ENCODE data around the gene RUVBL2.

The RUVBL2 gene

DNA sequence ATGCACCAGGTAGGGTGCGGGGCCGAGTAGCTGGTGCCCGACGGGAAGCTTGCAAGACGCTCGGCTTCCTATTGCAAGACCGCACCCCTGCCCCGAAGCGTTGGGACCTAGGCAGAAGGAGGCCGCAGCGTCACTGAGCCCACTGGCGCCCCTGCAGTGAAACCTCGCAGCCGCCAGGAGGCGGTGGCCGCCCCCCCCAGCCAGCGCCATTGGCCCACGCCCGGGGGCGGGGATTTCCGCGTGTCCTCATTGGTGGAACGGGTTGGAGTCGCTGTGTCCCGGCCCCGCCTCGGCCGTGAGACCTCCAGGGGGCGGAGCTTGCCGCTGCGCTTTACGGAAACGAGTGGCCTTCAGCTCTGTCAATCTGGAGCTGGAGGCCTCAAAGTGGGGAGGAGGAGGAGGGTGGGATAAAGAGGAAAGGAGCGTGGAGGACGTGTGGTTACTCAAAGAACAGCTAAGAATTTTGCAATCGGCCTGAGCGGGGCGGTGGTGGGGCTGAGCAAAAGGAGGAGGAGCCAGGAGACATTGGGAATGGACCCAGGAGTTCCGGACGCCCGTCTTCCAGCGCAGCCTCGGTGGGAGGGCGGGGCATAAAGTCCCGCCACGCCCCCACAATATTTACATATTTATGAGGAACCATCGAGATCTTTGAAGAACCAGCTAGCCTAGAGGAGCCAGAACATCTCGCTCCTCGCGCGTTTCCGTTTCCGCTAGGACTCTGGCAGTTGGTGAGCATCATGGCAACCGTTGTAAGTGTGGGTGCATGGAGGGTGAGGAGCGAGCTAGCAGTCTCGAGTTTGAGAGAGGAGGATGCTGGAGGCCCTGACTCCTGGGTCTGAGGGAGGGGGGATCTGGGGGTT lies at the start of gene RUVBL2, which contains the start of gene GYS1:
TSS of gene RUVBL2 (plus strand) at position 713 of the 860 bp plus-strand sequence. CDS start at position 738, 25 bp downstream.
TSS of gene GYS1 (minus strand) at position 135 of the 860 bp plus-strand sequence. CDS start 197 bp downstream, outside the sequence.
- DNase-seq, result peak; percentile 98

- DNase-seq, result no peak
Observed at GRCh38 chr19:48945415-48945814, 48.3 kb upstream of the RUVBL2 start.

GRCh38 chr19:48945817-48946216 lies 47.9 kb upstream of the RUVBL2 start:
- no peak for DNase-seq

- no peak for DNase-seq
Observed at GRCh38 chr19:48946463-48947257, 47.0 kb upstream of the RUVBL2 start.

GRCh38 chr19:48947258-48947542 lies 46.5 kb upstream of the RUVBL2 start:
- DNase-seq, result no peak

- DNase-seq, result no peak
Observed at GRCh38 chr19:48950159-48950558, 43.5 kb upstream of the RUVBL2 start.

GRCh38 chr19:48950830-48951519 lies 42.7 kb upstream of the RUVBL2 start:
- DNase-seq, result no peak

- no peak for DNase-seq
Observed at GRCh38 chr19:48953141-48953540, 40.5 kb upstream of the RUVBL2 start.

DNA sequence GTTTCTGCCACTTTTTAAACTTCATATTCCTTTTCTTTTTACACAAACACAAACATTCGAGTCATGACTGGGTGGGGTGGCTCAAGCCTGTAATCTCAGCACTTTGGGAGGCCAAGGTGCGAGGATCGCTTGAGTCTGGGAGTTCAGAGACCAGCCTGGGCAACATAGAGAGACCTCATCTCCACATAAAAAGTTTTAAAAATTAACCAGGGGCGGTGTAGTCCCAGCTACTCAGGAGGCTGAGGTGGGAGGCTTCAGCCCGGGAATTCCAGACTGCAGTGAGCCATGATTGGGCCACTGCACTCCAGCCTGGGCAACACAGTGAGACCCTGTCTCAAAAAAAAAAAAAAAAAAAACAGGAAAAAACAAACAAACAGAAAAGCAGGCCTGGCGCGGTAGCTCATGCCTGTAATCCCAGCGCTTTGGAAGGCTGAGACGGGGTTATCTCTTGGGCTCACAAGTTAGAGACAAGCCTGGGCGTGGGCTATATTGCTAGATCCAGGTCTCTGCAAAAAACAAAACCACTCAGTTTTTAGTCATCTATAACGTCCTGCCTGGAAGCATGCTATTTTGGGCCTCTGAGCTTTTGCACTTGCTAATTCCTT lies 39.6 kb upstream of the RUVBL2 start:
- no peak for DNase-seq

DNA sequence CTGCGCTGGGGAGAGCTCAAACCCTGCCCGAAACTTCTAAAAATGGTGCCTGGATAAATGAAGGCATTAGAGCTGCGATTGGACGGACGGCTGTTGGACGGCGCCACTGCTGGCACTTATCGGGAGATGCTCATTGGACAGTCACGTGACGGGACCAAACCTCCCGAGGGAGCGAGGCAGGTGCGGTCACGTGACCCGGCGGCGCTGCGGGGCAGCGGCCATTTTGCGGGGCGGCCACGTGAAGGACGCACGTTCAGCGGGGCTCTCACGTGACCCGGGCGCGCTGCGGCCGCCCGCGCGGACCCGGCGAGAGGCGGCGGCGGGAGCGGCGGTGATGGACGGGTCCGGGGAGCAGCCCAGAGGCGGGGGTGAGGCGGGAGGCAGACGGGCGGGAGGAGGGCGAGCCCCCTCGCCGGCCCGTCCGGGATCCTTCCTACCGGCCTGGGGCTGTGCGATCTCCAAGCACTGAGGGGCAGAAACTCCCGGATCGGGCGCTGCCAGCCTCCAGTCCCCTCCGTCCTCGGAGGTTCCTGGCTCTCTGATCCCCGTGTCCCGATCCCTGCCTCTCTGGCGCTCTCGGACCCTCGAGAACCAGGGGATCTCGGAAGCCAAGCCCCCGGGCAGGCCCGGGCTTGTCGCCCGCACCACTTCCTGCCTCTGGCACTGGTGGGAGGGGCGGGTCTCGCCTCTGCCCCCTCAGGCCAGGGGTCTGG lies 38.9 kb upstream of the RUVBL2 start, which contains the start of gene BAX:
TSS of gene BAX (plus strand) at position 281 of the 713 bp plus-strand sequence. CDS start at position 335, 54 bp downstream.
- DNase-seq, result peak; percentile 84

DNA sequence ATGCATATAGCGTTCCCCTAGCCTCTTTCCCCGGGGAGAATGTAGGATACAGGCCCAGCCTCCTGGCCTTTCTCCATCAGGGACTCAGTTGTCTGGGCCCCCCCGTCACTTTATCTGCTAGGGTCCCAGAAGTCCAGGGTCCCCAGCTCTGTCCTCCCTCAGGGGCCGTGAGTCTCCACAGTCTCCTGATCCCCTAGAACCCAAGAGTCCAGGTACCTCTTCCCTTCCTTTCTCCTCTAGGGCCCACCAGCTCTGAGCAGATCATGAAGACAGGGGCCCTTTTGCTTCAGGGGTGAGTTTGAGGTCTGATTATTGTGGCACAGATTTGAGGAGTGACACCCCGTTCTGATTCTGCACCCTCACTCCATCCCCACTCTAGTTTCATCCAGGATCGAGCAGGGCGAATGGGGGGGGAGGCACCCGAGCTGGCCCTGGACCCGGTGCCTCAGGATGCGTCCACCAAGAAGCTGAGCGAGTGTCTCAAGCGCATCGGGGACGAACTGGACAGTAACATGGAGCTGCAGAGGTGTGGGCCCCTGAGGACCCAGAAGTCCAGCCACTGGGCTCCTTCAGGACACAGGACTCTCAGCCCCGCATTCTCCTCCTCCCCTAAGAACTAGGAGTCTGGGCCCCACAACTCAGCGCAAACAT lies 38.3 kb upstream of the RUVBL2 start:
- no peak for DNase-seq

DNA sequence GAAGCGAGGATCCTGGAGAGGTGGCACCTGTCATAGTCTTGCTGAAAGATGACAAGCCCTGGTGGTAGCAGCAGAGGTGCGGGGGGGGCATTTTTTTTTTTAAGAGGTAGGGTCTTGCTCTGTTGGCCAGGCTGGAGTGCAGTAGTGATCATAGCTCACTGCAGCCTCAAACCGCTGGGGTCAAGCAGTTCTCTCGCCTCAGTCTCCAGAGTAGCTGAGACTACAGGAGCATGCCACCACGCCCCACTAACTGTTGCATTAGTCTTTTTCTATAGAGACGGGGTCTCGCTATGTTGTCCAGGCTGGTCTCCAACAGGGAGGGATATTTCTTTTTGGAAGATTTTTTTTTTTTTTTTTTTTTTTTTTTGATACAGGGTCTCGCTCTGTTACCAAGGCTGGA lies 35.7 kb upstream of the RUVBL2 start:
- no peak for DNase-seq

- no peak for DNase-seq
Observed at GRCh38 chr19:48959341-48960239, 34.1 kb upstream of the RUVBL2 start.

GRCh38 chr19:48961051-48961649 lies 32.5 kb upstream of the RUVBL2 start:
- DNase-seq, result no peak

- no peak for DNase-seq
Observed at GRCh38 chr19:48961673-48962028, 32.0 kb upstream of the RUVBL2 start.

DNA sequence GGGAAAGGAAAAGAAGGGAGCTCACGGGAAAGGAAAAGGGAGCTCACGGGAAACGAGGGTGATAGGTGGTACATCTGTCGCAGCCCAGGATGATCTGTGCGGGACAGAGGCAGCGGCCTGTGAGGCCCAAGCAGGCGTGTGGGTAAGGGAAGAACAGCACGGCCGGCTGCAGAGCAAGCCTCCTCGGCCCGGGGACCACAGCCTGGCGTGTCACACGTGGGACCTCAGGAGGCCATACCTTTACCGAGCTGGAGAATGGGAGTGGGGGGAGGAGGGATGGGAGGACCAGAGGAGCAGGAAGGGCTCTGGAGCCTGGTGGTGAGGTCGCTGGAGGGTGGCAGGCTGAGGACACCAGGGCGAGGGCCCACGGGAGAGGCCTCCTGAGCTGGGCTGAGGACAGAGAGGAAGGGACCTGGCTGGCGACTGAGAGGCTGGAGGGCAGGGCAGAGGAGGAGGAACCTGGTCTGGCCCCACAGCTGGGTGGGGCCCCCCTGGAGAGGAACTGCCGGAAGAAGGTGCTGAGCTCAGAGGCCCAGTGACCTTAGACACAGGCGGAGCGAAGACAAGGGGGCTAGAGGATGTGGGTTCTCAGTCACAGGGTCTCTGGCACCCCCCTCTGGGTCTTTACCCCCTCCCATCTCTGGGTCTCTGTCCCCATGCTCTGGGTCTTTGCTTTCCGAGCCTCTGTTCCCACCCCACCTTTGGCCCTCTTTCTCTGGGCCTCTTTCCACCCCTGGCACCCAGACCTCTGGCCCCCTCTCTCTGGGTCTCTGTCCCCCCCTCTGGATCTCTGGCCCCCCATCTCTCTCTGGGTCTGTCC lies 31.4 kb upstream of the RUVBL2 start:
- DNase-seq, result no peak

GRCh38 chr19:48962849-48963165 lies 30.9 kb upstream of the RUVBL2 start:
- no peak for DNase-seq

GRCh38 chr19:48963371-48964204 lies 30.1 kb upstream of the RUVBL2 start:
- DNase-seq, result no peak

All from NCI-H2029 treated with DMSO at 0.1 percent for 48 hours (cell line).